Epithelial cell of proximal tubule (primary cell): Measurements from ENCODE around the gene RICTOR. TPM values are rescaled to one million over a fixed set of nuclear protein-coding genes. Genes with fewer than 3 reads are reported as not detected.
"Not testable (repeated sequence)": the region's sequence is repeated elsewhere in the genome, so short reads cannot be mapped to it uniquely, and the experiment has no call there.

ENCODE experiments used
- DNase-seq: peaks from one replicate; pipeline ENCODE4 v3.0.0-alpha.2; 2011; ENCODE audit warnings: low read depth
- H3K4me3 ChIP-seq: 2 replicates; pipeline ENCODE4 v1.5.1; 2011; ENCODE audit warnings: low read depth, mild to moderate bottlenecking, low read length
- CTCF ChIP-seq: conservative IDR thresholded peaks from 2 replicates; pipeline ENCODE4 v1.5.1; 2012; ENCODE audit warnings: low read depth, mild to moderate bottlenecking, low read length
- total RNA-seq: library from RNA; depleted of rRNA; stranded (reverse); fragments of >200 nt; gene quantifications from 2 replicates; pipeline ENCODE4 v1.2.3, GENCODE V29; 2015

Gene RICTOR
- total RNA-seq, 1 donor from 2014 or later, result 13.8 TPM

- no peak for TF ChIP-seq CTCF
- no peak for DNase-seq
- H3K4me3 ChIP-seq, result no peak overlapping the region
Observed at GRCh38 chr5:39049315-39049714, 24.9 kb downstream of the RICTOR start.

DNA sequence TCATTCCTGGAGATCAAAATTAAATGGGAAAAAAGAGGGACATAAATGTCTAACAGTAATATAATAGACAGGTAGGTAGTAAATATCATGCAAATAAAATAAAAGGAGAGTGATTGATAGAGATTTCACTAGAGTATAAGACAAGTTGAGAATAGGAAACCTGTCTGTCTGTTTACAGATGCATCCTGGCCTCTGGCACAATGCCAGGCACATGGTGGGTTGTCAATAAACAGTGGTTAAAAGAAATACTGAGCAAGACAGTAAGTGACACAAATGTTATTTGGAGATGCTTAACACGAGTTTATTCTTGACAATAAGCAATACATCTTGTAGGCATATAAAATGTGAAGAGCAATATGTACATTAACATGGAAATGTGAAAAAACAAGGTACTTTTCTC is 33.3 kb downstream of the RICTOR start:
- DNase-seq, result no peak
- no peak overlapping the region for H3K4me3 ChIP-seq
- TF ChIP-seq CTCF, result no peak

- H3K4me3 ChIP-seq, DNase-seq: not testable (repeated sequence)
Observed at GRCh38 chr5:39034493-39034892, 39.7 kb downstream of the RICTOR start.

- no peak overlapping the region for H3K4me3 ChIP-seq
- no peak for TF ChIP-seq CTCF
- DNase-seq, result no peak
Observed at GRCh38 chr5:39031041-39031440, 43.2 kb downstream of the RICTOR start.

DNA sequence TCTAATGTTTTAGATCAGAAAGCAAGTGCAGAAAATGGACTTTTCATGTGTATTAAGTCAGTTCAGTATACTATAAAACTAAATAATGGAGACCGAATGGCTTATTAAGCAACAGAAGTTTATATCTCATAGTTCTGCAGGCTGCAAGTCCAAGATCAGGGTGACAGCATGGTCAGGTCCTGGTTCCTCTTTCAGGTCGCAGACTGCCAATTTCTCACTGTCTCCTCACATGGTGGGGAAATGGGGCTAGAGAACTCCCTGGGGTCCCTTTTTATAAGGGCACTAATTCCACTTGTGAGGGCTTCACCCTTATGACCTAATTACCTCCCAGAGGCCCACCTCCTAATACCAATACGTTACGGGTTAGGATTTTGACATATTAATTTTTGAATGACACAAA is 48.7 kb downstream of the RICTOR start:
- no peak overlapping the region for H3K4me3 ChIP-seq
- TF ChIP-seq CTCF, result no peak
- no peak for DNase-seq

DNA sequence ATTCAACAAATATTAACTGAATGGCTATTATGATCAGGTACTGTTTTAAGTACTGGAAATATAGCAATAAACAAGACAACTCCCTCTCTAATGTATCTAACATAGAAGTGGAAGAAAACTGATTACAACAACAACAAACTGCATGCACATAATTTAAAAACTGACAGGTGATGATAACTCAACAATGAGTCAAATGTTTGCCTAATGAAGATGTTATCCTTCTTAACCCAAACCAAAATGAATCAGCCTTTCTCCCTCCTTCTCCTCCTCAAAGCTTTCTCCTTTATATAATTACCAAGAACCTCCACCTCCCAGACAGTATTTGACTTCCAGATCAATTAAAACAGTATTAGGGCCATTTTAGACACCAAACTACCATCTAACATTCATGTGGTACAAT is 49.3 kb downstream of the RICTOR start:
- no peak for DNase-seq
- H3K4me3 ChIP-seq, result no peak overlapping the region
- TF ChIP-seq CTCF, result no peak

DNA sequence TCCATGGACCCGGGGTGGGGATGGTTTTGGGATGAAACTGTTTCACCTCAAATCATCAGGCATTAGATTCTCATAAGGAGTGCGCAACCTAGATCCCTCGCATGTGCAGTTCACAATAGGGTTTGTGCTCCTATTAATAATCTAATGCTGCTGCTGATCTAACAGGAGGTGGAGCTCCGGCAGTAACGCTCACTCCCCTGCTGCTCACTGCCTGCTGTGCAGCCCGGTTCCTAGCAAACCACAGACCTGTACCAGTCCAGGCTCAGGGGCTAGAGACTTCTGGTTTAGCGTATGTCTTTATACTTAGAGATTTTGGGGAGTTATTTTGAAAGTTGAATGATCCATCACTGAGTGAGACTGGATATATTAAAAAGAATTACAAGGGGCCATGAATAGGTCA is 50.2 kb downstream of the RICTOR start:
- TF ChIP-seq CTCF, result no peak
- DNase-seq, result no peak
- H3K4me3 ChIP-seq, result no peak overlapping the region

- no peak for DNase-seq
- TF ChIP-seq CTCF, result no peak
- no peak overlapping the region for H3K4me3 ChIP-seq
Observed at GRCh38 chr5:39023121-39023520, 51.1 kb downstream of the RICTOR start.
